HepG2 (cell line): ENCODE data around the gene SNAPIN. TPM values are rescaled to one million over a fixed set of nuclear protein-coding genes. Genes with fewer than 3 reads are reported as not detected.

ENCODE experiments used
- FOXA1 ChIP-seq, 2 experiments: fragments of 450-650 bp in 1 of 2; sonication (generic) in 1 of 2; formaldehyde crosslinking in 1 of 2; IDR thresholded peaks; 2 replicates each; pipeline versions ENCODE4 v1.4.0 to v1.6.1; 2016 to 2020; ENCODE audit warnings: missing genetic modification reagents in 1 of 2
- HHEX ChIP-seq: IDR thresholded peaks from 2 replicates; pipeline ENCODE4 v1.6.1; 2016; ENCODE audit warnings: control low read depth
- HNRNPH1 ChIP-seq: fragments of 200-400 bp; formaldehyde crosslinking; optimal IDR thresholded peaks from 2 replicates; pipeline ENCODE3; 2017; ENCODE audit warnings: mild to moderate bottlenecking, low read depth, low read length
- HNRNPL ChIP-seq: fragments of 200-400 bp; formaldehyde crosslinking; IDR thresholded peaks from 2 replicates; pipeline ENCODE4 v1.6.1; 2017; ENCODE audit warnings: mild to moderate bottlenecking, low read depth, low read length
- IKZF4 ChIP-seq: sonication (generic); formaldehyde crosslinking; IDR thresholded peaks from 2 replicates; pipeline ENCODE4 v1.5.1; 2020; ENCODE audit warnings: borderline replicate concordance, mild to moderate bottlenecking, low read depth, missing genetic modification reagents; ENCODE audit errors: not compliant biosample characterization
- KDM2A ChIP-seq: sonication (generic); formaldehyde crosslinking; IDR thresholded peaks from 2 replicates; pipeline ENCODE4 v1.4.0; 2020; ENCODE audit warnings: low read depth, missing genetic modification reagents, borderline replicate concordance
- KLF15 ChIP-seq: sonication (generic); formaldehyde crosslinking; IDR thresholded peaks from 2 replicates; pipeline ENCODE4 v1.8.1; 2023; ENCODE audit warnings: borderline replicate concordance, mild to moderate bottlenecking, inconsistent platforms, missing genetic modification reagents, mixed read lengths
- MEIS1 ChIP-seq: sonication (generic); formaldehyde crosslinking; IDR thresholded peaks from 2 replicates; pipeline ENCODE4 v1.9.0; 2021; ENCODE audit warnings: mild to moderate bottlenecking, missing genetic modification reagents, moderate library complexity, borderline replicate concordance
- RBFOX2 ChIP-seq: fragments of 200-400 bp; formaldehyde crosslinking; IDR thresholded peaks from 2 replicates; pipeline ENCODE4 v1.6.1; 2017; ENCODE audit warnings: low read depth, mild to moderate bottlenecking, low read length
- RNF2 ChIP-seq: fragments of 450-650 bp; conservative IDR thresholded peaks from 2 replicates; pipeline ENCODE4 v1.6.1; 2016; ENCODE audit warnings: low read depth
- SMYD3 ChIP-seq: sonication (generic); formaldehyde crosslinking; IDR thresholded peaks from 2 replicates; pipeline ENCODE4 v1.8.1; 2023; ENCODE audit warnings: mild to moderate bottlenecking, missing genetic modification reagents
- THYN1 ChIP-seq: sonication (generic); formaldehyde crosslinking; IDR thresholded peaks from 2 replicates; pipeline ENCODE4 v1.8.1; 2023; ENCODE audit warnings: low read depth, mild to moderate bottlenecking, moderate library complexity, missing genetic modification reagents, borderline replicate concordance
- ZFP36 ChIP-seq: fragments of 150-350 bp; IDR thresholded peaks from 2 replicates; pipeline ENCODE4 v1.6.1; 2018; ENCODE audit warnings: borderline replicate concordance, low read length, low read depth; ENCODE audit not compliant: partially characterized antibody
- ZKSCAN5 ChIP-seq: sonication (generic); formaldehyde crosslinking; IDR thresholded peaks from 2 replicates; pipeline ENCODE4 v1.5.1; 2020; ENCODE audit warnings: mild to moderate bottlenecking, missing genetic modification reagents
- ZNF205 ChIP-seq: IDR thresholded peaks from 2 replicates; pipeline ENCODE4 v1.6.1; 2018; ENCODE audit warnings: missing biosample characterization, missing genetic modification reagents
- ZNF496 ChIP-seq: sonication (generic); formaldehyde crosslinking; IDR thresholded peaks from 2 replicates; pipeline ENCODE4 v1.8.1; 2023; ENCODE audit warnings: mild to moderate bottlenecking, moderate library complexity, missing genetic modification reagents; ENCODE audit not compliant: insufficient replicate concordance
- ZNF530 ChIP-seq: sonication (generic); formaldehyde crosslinking; IDR thresholded peaks from 2 replicates; pipeline ENCODE4 v1.5.0; 2020; ENCODE audit warnings: low read depth, mild to moderate bottlenecking, missing genetic modification reagents
- ZSCAN30 ChIP-seq: sonication (generic); formaldehyde crosslinking; IDR thresholded peaks from 2 replicates; pipeline ENCODE4 v1.5.0; 2020; ENCODE audit warnings: mild to moderate bottlenecking, missing genetic modification reagents
- polyA plus RNA-seq, 8 experiments: library from polyadenylated mRNA; depleted of rRNA in 3 of 8; stranded (reverse) in 7 of 8; unstranded in 1 of 8; fragments of >200 nt; fragmentation: Illumina TruSeq in 4 of 8; extraction: Trizol in 4 of 8; gene quantifications; 2 replicates each; pipeline versions ENCODE4 v1.2.1 to v1.2.3, GENCODE V29; 2011 to 2016; ENCODE audit warnings: low read depth in 4 of 8, missing spikeins in 1 of 8, mixed read lengths in 1 of 8; ENCODE audit not compliant: insufficient read depth in 1 of 8
- total RNA-seq, 5 experiments: library from RNA; depleted of rRNA; stranded (reverse); fragments of >200 nt; fragmentation: Illumina TruSeq; extraction: Trizol; gene quantifications; 2 replicates each; pipeline ENCODE4 v1.2.3, GENCODE V29; 2016; ENCODE audit warnings: low read depth in 1 of 5
- TF ChIP-seq, protein P1 (sequence below): sonication (generic); formaldehyde crosslinking; IDR thresholded peaks from 2 replicates; pipeline ENCODE4 v1.4.0; 2020; ENCODE audit warnings: missing genetic modification reagents, borderline replicate concordance
- TF ChIP-seq, protein P2 (sequence below): sonication (generic); formaldehyde crosslinking; IDR thresholded peaks from 2 replicates; pipeline ENCODE4 v1.4.0; 2020; ENCODE audit warnings: missing genetic modification reagents
- TF ChIP-seq, protein P3 (sequence below): sonication (generic); formaldehyde crosslinking; IDR thresholded peaks from 2 replicates; pipeline ENCODE4 v1.5.0; 2020; ENCODE audit warnings: mild to moderate bottlenecking, missing genetic modification reagents
- TF ChIP-seq, protein P4 (sequence below): sonication (generic); formaldehyde crosslinking; IDR thresholded peaks from 2 replicates; pipeline ENCODE4 v1.4.0; 2020; ENCODE audit warnings: missing genetic modification reagents; ENCODE audit errors: not compliant biosample characterization

Gene SNAPIN
- total and polyA plus RNA-seq, 2 of the 13 experiments (the other 11 are each of a cell fraction or from before 2014, with no cell fraction given), result 23.9 to 25.7 TPM

DNA sequence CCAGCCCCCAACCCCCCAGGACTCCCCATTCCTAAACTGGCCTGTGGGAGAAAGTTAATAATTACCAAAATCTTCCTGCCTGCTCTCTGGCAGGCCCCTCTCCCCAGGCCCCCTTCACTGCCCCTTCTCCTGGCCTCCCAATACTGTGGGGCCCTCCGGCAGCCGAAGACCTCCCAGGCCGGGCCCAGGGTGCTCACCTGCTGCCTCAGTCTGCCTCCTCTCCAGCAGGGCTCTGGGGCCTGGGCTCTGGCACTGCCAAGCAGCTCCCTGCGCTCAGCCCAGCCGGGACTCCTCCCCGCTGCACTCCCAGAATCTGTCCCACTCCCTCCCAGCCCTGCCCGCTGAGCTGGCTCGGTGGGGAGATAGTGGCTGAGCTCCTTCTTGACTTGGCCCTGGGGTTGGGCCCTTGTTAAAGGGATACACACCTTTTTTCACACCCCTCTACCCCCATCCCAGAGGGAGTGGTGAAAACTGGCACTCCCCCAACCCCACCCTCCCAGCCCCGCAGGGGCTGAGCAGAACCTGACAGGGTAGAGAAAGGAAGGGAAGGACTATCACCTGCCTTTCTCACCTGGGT, 45.7 kb upstream of the SNAPIN start, which contains the start of gene S100A16 (continued):
- TF ChIP-seq, protein P1, sequence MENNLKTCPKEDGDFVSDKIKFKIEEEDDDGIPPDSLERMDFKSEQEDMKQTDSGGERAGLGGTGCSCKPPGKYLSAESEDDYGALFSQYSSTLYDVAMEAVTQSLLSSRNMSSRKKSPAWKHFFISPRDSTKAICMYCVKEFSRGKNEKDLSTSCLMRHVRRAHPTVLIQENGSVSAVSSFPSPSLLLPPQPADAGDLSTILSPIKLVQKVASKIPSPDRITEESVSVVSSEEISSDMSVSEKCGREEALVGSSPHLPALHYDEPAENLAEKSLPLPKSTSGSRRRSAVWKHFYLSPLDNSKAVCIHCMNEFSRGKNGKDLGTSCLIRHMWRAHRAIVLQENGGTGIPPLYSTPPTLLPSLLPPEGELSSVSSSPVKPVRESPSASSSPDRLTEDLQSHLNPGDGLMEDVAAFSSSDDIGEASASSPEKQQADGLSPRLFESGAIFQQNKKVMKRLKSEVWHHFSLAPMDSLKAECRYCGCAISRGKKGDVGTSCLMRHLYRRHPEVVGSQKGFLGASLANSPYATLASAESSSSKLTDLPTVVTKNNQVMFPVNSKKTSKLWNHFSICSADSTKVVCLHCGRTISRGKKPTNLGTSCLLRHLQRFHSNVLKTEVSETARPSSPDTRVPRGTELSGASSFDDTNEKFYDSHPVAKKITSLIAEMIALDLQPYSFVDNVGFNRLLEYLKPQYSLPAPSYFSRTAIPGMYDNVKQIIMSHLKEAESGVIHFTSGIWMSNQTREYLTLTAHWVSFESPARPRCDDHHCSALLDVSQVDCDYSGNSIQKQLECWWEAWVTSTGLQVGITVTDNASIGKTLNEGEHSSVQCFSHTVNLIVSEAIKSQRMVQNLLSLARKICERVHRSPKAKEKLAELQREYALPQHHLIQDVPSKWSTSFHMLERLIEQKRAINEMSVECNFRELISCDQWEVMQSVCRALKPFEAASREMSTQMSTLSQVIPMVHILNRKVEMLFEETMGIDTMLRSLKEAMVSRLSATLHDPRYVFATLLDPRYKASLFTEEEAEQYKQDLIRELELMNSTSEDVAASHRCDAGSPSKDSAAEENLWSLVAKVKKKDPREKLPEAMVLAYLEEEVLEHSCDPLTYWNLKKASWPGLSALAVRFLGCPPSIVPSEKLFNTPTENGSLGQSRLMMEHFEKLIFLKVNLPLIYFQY (CRISPR knock-in tag), result no peak
- TF ChIP-seq RNF2, result no peak
- TF ChIP-seq, protein P2, sequence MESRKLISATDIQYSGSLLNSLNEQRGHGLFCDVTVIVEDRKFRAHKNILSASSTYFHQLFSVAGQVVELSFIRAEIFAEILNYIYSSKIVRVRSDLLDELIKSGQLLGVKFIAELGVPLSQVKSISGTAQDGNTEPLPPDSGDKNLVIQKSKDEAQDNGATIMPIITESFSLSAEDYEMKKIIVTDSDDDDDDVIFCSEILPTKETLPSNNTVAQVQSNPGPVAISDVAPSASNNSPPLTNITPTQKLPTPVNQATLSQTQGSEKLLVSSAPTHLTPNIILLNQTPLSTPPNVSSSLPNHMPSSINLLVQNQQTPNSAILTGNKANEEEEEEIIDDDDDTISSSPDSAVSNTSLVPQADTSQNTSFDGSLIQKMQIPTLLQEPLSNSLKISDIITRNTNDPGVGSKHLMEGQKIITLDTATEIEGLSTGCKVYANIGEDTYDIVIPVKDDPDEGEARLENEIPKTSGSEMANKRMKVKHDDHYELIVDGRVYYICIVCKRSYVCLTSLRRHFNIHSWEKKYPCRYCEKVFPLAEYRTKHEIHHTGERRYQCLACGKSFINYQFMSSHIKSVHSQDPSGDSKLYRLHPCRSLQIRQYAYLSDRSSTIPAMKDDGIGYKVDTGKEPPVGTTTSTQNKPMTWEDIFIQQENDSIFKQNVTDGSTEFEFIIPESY (CRISPR knock-in tag), result no peak
- no peak for TF ChIP-seq HHEX (CRISPR knock-in tag)
- TF ChIP-seq ZSCAN30 (CRISPR knock-in tag), result no peak
- no peak for TF ChIP-seq SMYD3
- TF ChIP-seq, protein P3, sequence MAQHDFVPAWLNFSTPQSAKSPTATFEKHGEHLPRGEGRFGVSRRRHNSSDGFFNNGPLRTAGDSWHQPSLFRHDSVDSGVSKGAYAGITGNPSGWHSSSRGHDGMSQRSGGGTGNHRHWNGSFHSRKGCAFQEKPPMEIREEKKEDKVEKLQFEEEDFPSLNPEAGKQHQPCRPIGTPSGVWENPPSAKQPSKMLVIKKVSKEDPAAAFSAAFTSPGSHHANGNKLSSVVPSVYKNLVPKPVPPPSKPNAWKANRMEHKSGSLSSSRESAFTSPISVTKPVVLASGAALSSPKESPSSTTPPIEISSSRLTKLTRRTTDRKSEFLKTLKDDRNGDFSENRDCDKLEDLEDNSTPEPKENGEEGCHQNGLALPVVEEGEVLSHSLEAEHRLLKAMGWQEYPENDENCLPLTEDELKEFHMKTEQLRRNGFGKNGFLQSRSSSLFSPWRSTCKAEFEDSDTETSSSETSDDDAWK (CRISPR knock-in tag), result no peak
- TF ChIP-seq, protein P4, sequence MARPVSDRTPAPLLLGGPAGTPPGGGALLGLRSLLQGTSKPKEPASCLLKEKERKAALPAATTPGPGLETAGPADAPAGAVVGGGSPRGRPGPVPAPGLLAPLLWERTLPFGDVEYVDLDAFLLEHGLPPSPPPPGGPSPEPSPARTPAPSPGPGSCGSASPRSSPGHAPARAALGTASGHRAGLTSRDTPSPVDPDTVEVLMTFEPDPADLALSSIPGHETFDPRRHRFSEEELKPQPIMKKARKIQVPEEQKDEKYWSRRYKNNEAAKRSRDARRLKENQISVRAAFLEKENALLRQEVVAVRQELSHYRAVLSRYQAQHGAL (CRISPR knock-in tag), result no peak
- TF ChIP-seq MEIS1, result peak; percentile 86; the same call in 1 of the 2 replicates
- TF ChIP-seq KLF15 (CRISPR knock-in tag), result no peak
- no peak for TF ChIP-seq HNRNPH1
- no peak for TF ChIP-seq ZNF496 (CRISPR knock-in tag)
- no peak for TF ChIP-seq ZFP36
- TF ChIP-seq KDM2A (CRISPR knock-in tag), result no peak
- no peak for TF ChIP-seq ZNF530
- peak; percentile 79; the same call in 1 of the 2 replicates for TF ChIP-seq HNRNPL
- peak; percentile 86 for TF ChIP-seq RBFOX2
- TF ChIP-seq THYN1, result no peak
- no peak for TF ChIP-seq ZNF205
- TF ChIP-seq ZKSCAN5, result no peak
- TF ChIP-seq FOXA1 (IDR thresholded peaks at IDR 0.05), result no peak
- no peak for TF ChIP-seq FOXA1 (CRISPR knock-in tag; IDR thresholded peaks at IDR 0.05)
- TF ChIP-seq IKZF4 (CRISPR knock-in tag), result no peak
